ENCODE results near the gene CAMTA1.

Gene CAMTA1

GRCh38 chr1:7584157-7584556 lies 798.9 kb downstream of the CAMTA1 start:
- ATAC-seq: no peak
- TF ChIP-seq POU6F1 (CRISPR knock-in tag; IDR thresholded peaks at IDR 0.05; ENCODE audit: borderline replicate concordance, low read depth): no peak
- TF ChIP-seq ISL1 (CRISPR knock-in tag; IDR thresholded peaks at IDR 0.05): no peak
- no peak for TF ChIP-seq ZFP30 (CRISPR knock-in tag; IDR thresholded peaks at IDR 0.05)
- TF ChIP-seq, protein P1, sequence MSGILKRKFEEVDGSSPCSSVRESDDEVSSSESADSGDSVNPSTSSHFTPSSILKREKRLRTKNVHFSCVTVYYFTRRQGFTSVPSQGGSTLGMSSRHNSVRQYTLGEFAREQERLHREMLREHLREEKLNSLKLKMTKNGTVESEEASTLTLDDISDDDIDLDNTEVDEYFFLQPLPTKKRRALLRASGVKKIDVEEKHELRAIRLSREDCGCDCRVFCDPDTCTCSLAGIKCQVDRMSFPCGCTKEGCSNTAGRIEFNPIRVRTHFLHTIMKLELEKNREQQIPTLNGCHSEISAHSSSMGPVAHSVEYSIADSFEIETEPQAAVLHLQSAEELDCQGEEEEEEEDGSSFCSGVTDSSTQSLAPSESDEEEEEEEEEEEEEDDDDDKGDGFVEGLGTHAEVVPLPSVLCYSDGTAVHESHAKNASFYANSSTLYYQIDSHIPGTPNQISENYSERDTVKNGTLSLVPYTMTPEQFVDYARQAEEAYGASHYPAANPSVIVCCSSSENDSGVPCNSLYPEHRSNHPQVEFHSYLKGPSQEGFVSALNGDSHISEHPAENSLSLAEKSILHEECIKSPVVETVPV (CRISPR knock-in tag; IDR thresholded peaks at IDR 0.05): no peak
- TF ChIP-seq ZNF8 (CRISPR knock-in tag; IDR thresholded peaks at IDR 0.05): no peak
- no peak for TF ChIP-seq TCF4 (CRISPR knock-in tag; IDR thresholded peaks at IDR 0.05; ENCODE audit: borderline replicate concordance)
- no peak for TF ChIP-seq ZFP3 (CRISPR knock-in tag; IDR thresholded peaks at IDR 0.05)
- no peak for TF ChIP-seq PPARA (CRISPR knock-in tag; IDR thresholded peaks at IDR 0.05; ENCODE audit: borderline replicate concordance)
- no peak for TF ChIP-seq ARNTL (CRISPR knock-in tag; IDR thresholded peaks at IDR 0.05; ENCODE audit: borderline replicate concordance, low read depth)
- no peak for TF ChIP-seq OSR1 (CRISPR knock-in tag; IDR thresholded peaks at IDR 0.05)
- no peak for TF ChIP-seq ZNF565 (CRISPR knock-in tag; conservative IDR thresholded peaks at IDR 0.05; ENCODE audit: low read depth)
- no peak for TF ChIP-seq BACH2 (CRISPR knock-in tag; IDR thresholded peaks at IDR 0.05; ENCODE audit: borderline replicate concordance)

DNA sequence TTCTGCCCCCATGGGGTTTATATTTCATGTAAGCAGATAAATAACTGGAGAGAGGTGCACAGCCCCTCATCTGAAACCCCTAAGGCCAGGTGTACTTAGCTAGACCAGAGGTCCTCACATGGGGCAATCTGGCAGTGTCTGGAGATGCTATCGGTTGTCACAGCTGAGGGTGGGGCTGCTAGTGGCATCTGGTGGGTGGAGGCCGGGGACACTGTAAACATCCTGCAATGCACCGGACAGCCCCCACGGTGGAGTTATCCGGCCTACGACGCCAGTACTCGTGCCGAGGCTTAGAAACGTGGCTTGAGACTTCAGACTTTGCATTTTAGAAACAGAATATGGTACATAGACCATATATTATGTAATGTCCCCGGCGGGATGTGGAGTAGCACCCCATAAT lies 799.4 kb downstream of the CAMTA1 start:
- TF ChIP-seq, protein P2, sequence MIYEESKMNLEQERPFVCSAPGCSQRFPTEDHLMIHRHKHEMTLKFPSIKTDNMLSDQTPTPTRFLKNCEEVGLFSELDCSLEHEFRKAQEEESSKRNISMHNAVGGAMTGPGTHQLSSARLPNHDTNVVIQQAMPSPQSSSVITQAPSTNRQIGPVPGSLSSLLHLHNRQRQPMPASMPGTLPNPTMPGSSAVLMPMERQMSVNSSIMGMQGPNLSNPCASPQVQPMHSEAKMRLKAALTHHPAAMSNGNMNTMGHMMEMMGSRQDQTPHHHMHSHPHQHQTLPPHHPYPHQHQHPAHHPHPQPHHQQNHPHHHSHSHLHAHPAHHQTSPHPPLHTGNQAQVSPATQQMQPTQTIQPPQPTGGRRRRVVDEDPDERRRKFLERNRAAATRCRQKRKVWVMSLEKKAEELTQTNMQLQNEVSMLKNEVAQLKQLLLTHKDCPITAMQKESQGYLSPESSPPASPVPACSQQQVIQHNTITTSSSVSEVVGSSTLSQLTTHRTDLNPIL (CRISPR knock-in tag; IDR thresholded peaks at IDR 0.05; ENCODE audit: low read depth): no peak
- TF ChIP-seq ZNF70 (CRISPR knock-in tag; IDR thresholded peaks at IDR 0.05) (no peak), RARB (CRISPR knock-in tag; IDR thresholded peaks at IDR 0.05) (no peak), ZC3H10 (CRISPR knock-in tag; IDR thresholded peaks at IDR 0.05) (no peak), ZFP3 (CRISPR knock-in tag; IDR thresholded peaks at IDR 0.05) (no peak), POU6F1 (CRISPR knock-in tag; IDR thresholded peaks at IDR 0.05; ENCODE audit: borderline replicate concordance, low read depth) (no peak), TCF4 (CRISPR knock-in tag; IDR thresholded peaks at IDR 0.05; ENCODE audit: borderline replicate concordance) (peak; percentile 92; the same call in 1 of the 2 replicates), PATZ1 (CRISPR knock-in tag; IDR thresholded peaks at IDR 0.05; ENCODE audit: borderline replicate concordance) (no peak)
- TF ChIP-seq, protein P3, sequence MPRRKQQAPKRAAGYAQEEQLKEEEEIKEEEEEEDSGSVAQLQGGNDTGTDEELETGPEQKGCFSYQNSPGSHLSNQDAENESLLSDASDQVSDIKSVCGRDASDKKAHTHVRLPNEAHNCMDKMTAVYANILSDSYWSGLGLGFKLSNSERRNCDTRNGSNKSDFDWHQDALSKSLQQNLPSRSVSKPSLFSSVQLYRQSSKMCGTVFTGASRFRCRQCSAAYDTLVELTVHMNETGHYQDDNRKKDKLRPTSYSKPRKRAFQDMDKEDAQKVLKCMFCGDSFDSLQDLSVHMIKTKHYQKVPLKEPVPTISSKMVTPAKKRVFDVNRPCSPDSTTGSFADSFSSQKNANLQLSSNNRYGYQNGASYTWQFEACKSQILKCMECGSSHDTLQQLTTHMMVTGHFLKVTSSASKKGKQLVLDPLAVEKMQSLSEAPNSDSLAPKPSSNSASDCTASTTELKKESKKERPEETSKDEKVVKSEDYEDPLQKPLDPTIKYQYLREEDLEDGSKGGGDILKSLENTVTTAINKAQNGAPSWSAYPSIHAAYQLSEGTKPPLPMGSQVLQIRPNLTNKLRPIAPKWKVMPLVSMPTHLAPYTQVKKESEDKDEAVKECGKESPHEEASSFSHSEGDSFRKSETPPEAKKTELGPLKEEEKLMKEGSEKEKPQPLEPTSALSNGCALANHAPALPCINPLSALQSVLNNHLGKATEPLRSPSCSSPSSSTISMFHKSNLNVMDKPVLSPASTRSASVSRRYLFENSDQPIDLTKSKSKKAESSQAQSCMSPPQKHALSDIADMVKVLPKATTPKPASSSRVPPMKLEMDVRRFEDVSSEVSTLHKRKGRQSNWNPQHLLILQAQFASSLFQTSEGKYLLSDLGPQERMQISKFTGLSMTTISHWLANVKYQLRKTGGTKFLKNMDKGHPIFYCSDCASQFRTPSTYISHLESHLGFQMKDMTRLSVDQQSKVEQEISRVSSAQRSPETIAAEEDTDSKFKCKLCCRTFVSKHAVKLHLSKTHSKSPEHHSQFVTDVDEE (CRISPR knock-in tag; IDR thresholded peaks at IDR 0.05): peak; percentile 32; the same call in 1 of the 2 replicates
- ATAC-seq: no peak; the same call in 2 of the 3 replicates
